Trophoblast cell (in vitro differentiated cells and primary cell): ENCODE measurements around the gene LLGL1.
A peak's percentile ranks its signal among the peaks of the same experiment; 100 is the strongest.

Experiments
- DNase-seq, 2 donors: peaks; one replicate each; pipeline ENCODE4 v3.0.0-alpha.2; 2016
- H2AFZ ChIP-seq: 2 replicates; pipeline ENCODE4 v1.6.1; 2013; ENCODE audit warnings: low read length, moderate library complexity, mild to moderate bottlenecking; ENCODE audit not compliant: insufficient read depth, poor library complexity
- H2AK5ac ChIP-seq: 2 replicates; pipeline ENCODE4 v1.6.1; 2013; ENCODE audit warnings: mild to moderate bottlenecking, low read length
- H2BK120ac ChIP-seq: 2 replicates; pipeline ENCODE4 v1.6.1; 2013; ENCODE audit warnings: low read length, mild to moderate bottlenecking, moderate library complexity; ENCODE audit not compliant: insufficient read depth, poor library complexity
- H2BK12ac ChIP-seq: 2 replicates; pipeline ENCODE4 v1.6.1; 2013; ENCODE audit warnings: mild to moderate bottlenecking, low read length, moderate library complexity
- H2BK5ac ChIP-seq: 2 replicates; pipeline ENCODE4 v1.6.1; 2013; ENCODE audit warnings: low read length, low read depth, moderate library complexity, mild to moderate bottlenecking; ENCODE audit not compliant: poor library complexity
- H3K14ac ChIP-seq: 2 replicates; pipeline ENCODE4 v1.6.1; 2013; ENCODE audit warnings: mild to moderate bottlenecking, low read length
- H3K18ac ChIP-seq: 2 replicates; pipeline ENCODE4 v1.6.1; 2013; ENCODE audit warnings: mild to moderate bottlenecking, low read length
- H3K23ac ChIP-seq: 2 replicates; pipeline ENCODE4 v1.6.1; 2013; ENCODE audit warnings: low read length
- H3K27ac ChIP-seq: 2 replicates; pipeline ENCODE4 v1.5.1; 2013; ENCODE audit warnings: low read depth, mild to moderate bottlenecking, inconsistent platforms, low read length, moderate library complexity
- H3K27me3 ChIP-seq: 2 replicates; pipeline ENCODE4 v1.6.1; 2013; ENCODE audit warnings: inconsistent platforms, mild to moderate bottlenecking, low read length, moderate library complexity; ENCODE audit not compliant: insufficient read depth
- H3K36me3 ChIP-seq, 2 experiments: 1 replicate in 1 of 2; 2 replicates in 1 of 2; pipeline ENCODE4 v1.6.1; 2013; ENCODE audit warnings: low read length in 2 of 2, mild to moderate bottlenecking in 2 of 2, moderate library complexity in 1 of 2; ENCODE audit not compliant: insufficient read depth in 2 of 2, control insufficient read depth in 1 of 2
- H3K4ac ChIP-seq: 2 replicates; pipeline ENCODE4 v1.6.1; 2013; ENCODE audit warnings: low read depth, mild to moderate bottlenecking, low read length, moderate library complexity
- H3K4me1 ChIP-seq, 2 experiments: 1 replicate in 1 of 2; 2 replicates in 1 of 2; pipeline ENCODE4 v1.6.1; 2013; ENCODE audit warnings: low read length in 2 of 2, mild to moderate bottlenecking in 2 of 2, moderate library complexity in 1 of 2; ENCODE audit not compliant: insufficient read depth in 2 of 2, control insufficient read depth in 1 of 2
- H3K4me2 ChIP-seq: 2 replicates; pipeline ENCODE4 v1.6.1; 2013; ENCODE audit warnings: inconsistent platforms, mild to moderate bottlenecking, low read length, moderate library complexity
- H3K4me3 ChIP-seq: 2 replicates; pipeline ENCODE4 v1.5.1; 2013; ENCODE audit warnings: mild to moderate bottlenecking, low read depth, low read length, inconsistent platforms
- H3K79me1 ChIP-seq: one replicate; pipeline ENCODE4 v1.6.1; 2013; ENCODE audit warnings: low read length
- H3K79me2 ChIP-seq: 2 replicates; pipeline ENCODE4 v1.6.1; 2013; ENCODE audit warnings: low read length, mild to moderate bottlenecking; ENCODE audit not compliant: control insufficient read depth, insufficient read depth, poor library complexity
- H3K9ac ChIP-seq: 2 replicates; pipeline ENCODE4 v1.6.1; 2013; ENCODE audit warnings: mild to moderate bottlenecking, low read length
- H3K9me3 ChIP-seq: 2 replicates; pipeline ENCODE4 v1.6.1; 2013; ENCODE audit warnings: low read depth, mild to moderate bottlenecking, control low read depth, inconsistent platforms, low read length; ENCODE audit not compliant: insufficient read depth
- H4K12ac ChIP-seq: 2 replicates; pipeline ENCODE4 v1.6.1; 2013; ENCODE audit warnings: low read depth, mild to moderate bottlenecking, low read length, moderate library complexity
- H4K8ac ChIP-seq: 2 replicates; pipeline ENCODE4 v1.6.1; 2013; ENCODE audit warnings: low read depth, mild to moderate bottlenecking, low read length, moderate library complexity
- H4K91ac ChIP-seq: one replicate; pipeline ENCODE4 v1.6.1; 2013; ENCODE audit warnings: low read depth, mild to moderate bottlenecking, low read length, moderate library complexity
- WGBS: extraction: QIAGEN DNeasy Blood & Tissue Kit; methylation state at CpG from one replicate; pipeline ENCODE4 v1.1.7; 2013; ENCODE audit warnings: missing lambda C conversion rate; ENCODE audit not compliant: insufficient read length, insufficient coverage; ENCODE audit errors: extremely low coverage; 5-methylcytosine and 5-hydroxymethylcytosine counted together

Gene LLGL1

GRCh38 chr17:18256351-18256750, 30.9 kb downstream of the LLGL1 start:
- H4K91ac ChIP-seq, result no peak overlapping the region
- no CpG with 5 or more reads among the region's 11 CpGs for WGBS
- no peaks in the 10 kb centered on the region for H3K27me3 ChIP-seq

GRCh38 chr17:18256776-18257175, 31.3 kb downstream of the LLGL1 start:
- Histone ChIP-seq H3K4me2 (peak overlapping the region; percentile 80), H4K91ac (no peak overlapping the region), H3K14ac (no peak overlapping the region), H3K79me2 (peaks cover 19% of the 10 kb centered on the region), H4K8ac (no peak overlapping the region), H2BK120ac (no peak overlapping the region), H3K9me3 (no peaks in the 10 kb centered on the region), H2BK12ac (no peak overlapping the region), H3K4me3 (no peak overlapping the region), H3K36me3 (peaks cover 47 to 49% of the 10 kb centered on the region in 2 experiments), H3K4me1 (peaks cover 26 to 27% of the 10 kb centered on the region in 2 experiments), H3K18ac (no peak overlapping the region), H3K4ac (peak overlapping the region; percentile 30), H3K27ac (no peak overlapping the region), H4K12ac (no peak overlapping the region), H2AK5ac (no peak overlapping the region), H3K27me3 (no peaks in the 10 kb centered on the region), H3K23ac (no peak overlapping the region), H3K9ac (no peak overlapping the region), H2AFZ (no peak overlapping the region), H3K79me1 (peaks cover 16% of the 10 kb centered on the region), H2BK5ac (no peak overlapping the region)
- WGBS, result no CpG with 5 or more reads among the region's 7 CpGs
- DNase-seq, result no peak

More at GRCh38 chr17:18256351-18256750, 30.9 kb downstream of the LLGL1 start:
- no peak overlapping the region for H4K8ac ChIP-seq
- DNase-seq, result no peak
- H2AFZ ChIP-seq, result no peak overlapping the region
- H3K9me3 ChIP-seq, result no peaks in the 10 kb centered on the region
- H2BK12ac ChIP-seq, result no peak overlapping the region
- no peak overlapping the region for H3K14ac ChIP-seq
- peak overlapping the region; percentile 80 for H3K4me2 ChIP-seq
- no peak overlapping the region for H3K4ac ChIP-seq
- no peak overlapping the region for H2BK120ac ChIP-seq
- H3K9ac ChIP-seq, result no peak overlapping the region
- H3K79me1 ChIP-seq, result peaks cover 16% of the 10 kb centered on the region
- peaks cover 22 to 23% of the 10 kb centered on the region in 2 experiments for H3K4me1 ChIP-seq
- peaks cover 17% of the 10 kb centered on the region for H3K79me2 ChIP-seq
- H3K4me3 ChIP-seq, result no peak overlapping the region
- no peak overlapping the region for H3K27ac ChIP-seq
- no peak overlapping the region for H3K23ac ChIP-seq
- no peak overlapping the region for H2BK5ac ChIP-seq
- H3K36me3 ChIP-seq, result peaks cover 51 to 54% of the 10 kb centered on the region in 2 experiments
- H4K12ac ChIP-seq, result no peak overlapping the region
- no peak overlapping the region for H2AK5ac ChIP-seq
- no peak overlapping the region for H3K18ac ChIP-seq

GRCh38 chr17:18257268-18257981, 32.0 kb downstream of the LLGL1 start:
- no CpG with 5 or more reads among the region's 18 CpGs for WGBS

GRCh38 chr17:18257982-18258355, 32.5 kb downstream of the LLGL1 start:
- Histone ChIP-seq H3K9me3 (no peaks in the 10 kb centered on the region), H2BK120ac (peak overlapping the region; percentile 59), H4K12ac (peak overlapping the region; percentile 76), H3K18ac (peak overlapping the region; percentile 95), H3K27me3 (no peaks in the 10 kb centered on the region), H3K14ac (peak overlapping the region; percentile 93), H4K91ac (peak overlapping the region; percentile 93), H3K23ac (no peak overlapping the region), H3K4me2 (peak overlapping the region; percentile 80), H2BK12ac (no peak overlapping the region), H2BK5ac (peak overlapping the region; percentile 82), H3K27ac (peak overlapping the region; percentile 65), H3K4me3 (peak overlapping the region; percentile 92), H3K36me3 (peaks cover 36 to 41% of the 10 kb centered on the region in 2 experiments), H3K4me1 (peaks cover 30 to 31% of the 10 kb centered on the region in 2 experiments), H4K8ac (peak overlapping the region; percentile 58), H2AK5ac (peak overlapping the region; percentile 42), H3K9ac (peak overlapping the region; percentile 88), H2AFZ (peak overlapping the region; percentile 46), H3K4ac (peak overlapping the region; percentile 84), H3K79me1 (peaks cover 16% of the 10 kb centered on the region), H3K79me2 (peaks cover 19% of the 10 kb centered on the region)
- no CpG with 5 or more reads among the region's 16 CpGs for WGBS
- peak; percentile 81 to 86 for DNase-seq

More at GRCh38 chr17:18257268-18257981, 32.0 kb downstream of the LLGL1 start:
- peaks cover 40 to 43% of the 10 kb centered on the region in 2 experiments for H3K36me3 ChIP-seq
- no peak overlapping the region for H2BK5ac ChIP-seq
- peaks cover 19% of the 10 kb centered on the region for H3K79me2 ChIP-seq
- no peaks in the 10 kb centered on the region for H3K27me3 ChIP-seq
- peak overlapping the region; percentile 65 for H3K27ac ChIP-seq
- H2BK120ac ChIP-seq, result no peak overlapping the region
- peak overlapping the region; percentile 83 for H3K4ac ChIP-seq
- peak overlapping the region; percentile 93 for H4K91ac ChIP-seq
- peak overlapping the region; percentile 24 for H3K9ac ChIP-seq
- peak in 1 of 2 donors; percentile 25 for DNase-seq
- peaks cover 16% of the 10 kb centered on the region for H3K79me1 ChIP-seq
- H2AFZ ChIP-seq, result peak overlapping the region; percentile 12
- peak overlapping the region; percentile 80 for H3K4me2 ChIP-seq
- H3K23ac ChIP-seq, result no peak overlapping the region
- peak overlapping the region; percentile 92 for H3K4me3 ChIP-seq
- H3K9me3 ChIP-seq, result no peaks in the 10 kb centered on the region
- H4K12ac ChIP-seq, result peak overlapping the region; percentile 5
- H3K4me1 ChIP-seq, result peaks cover 30 to 31% of the 10 kb centered on the region in 2 experiments
- peak overlapping the region; percentile 15 for H2AK5ac ChIP-seq
- H2BK12ac ChIP-seq, result no peak overlapping the region
- no peak overlapping the region for H4K8ac ChIP-seq
- peak overlapping the region; percentile 93 for H3K14ac ChIP-seq
- peak overlapping the region; percentile 95 for H3K18ac ChIP-seq
